NT2/D1 (cell line): ENCODE results near the gene NFX1.

ENCODE experiments used
- DNase-seq: peaks from one replicate; pipeline ENCODE4 v3.0.0-alpha.2; 2011; ENCODE audit warnings: low read depth, low spot score
- H3K27me3 ChIP-seq: 2 replicates; pipeline ENCODE4 v1.6.0; 2011; ENCODE audit warnings: mild to moderate bottlenecking; ENCODE audit not compliant: insufficient read length, insufficient read depth
- H3K36me3 ChIP-seq: 2 replicates; pipeline ENCODE4 v1.6.1; 2011; ENCODE audit warnings: mild to moderate bottlenecking, low read length, mixed read lengths; ENCODE audit not compliant: insufficient read depth, insufficient read length
- H3K4me1 ChIP-seq: 2 replicates; pipeline ENCODE4 v1.5.1; 2011; ENCODE audit not compliant: insufficient read depth, insufficient read length
- H3K4me3 ChIP-seq: 2 replicates; pipeline ENCODE4 v1.5.1; 2011; ENCODE audit warnings: low read depth; ENCODE audit not compliant: insufficient read length
- H3K9ac ChIP-seq: 2 replicates; pipeline ENCODE4 v1.6.0; 2011; ENCODE audit warnings: low read depth; ENCODE audit not compliant: insufficient read length
- H3K9me3 ChIP-seq: 2 replicates; pipeline ENCODE4 v1.5.1; 2011; ENCODE audit warnings: mild to moderate bottlenecking, low read length; ENCODE audit not compliant: insufficient read depth
- SUZ12 ChIP-seq: IDR thresholded peaks from 2 replicates; pipeline ENCODE4 v1.6.1; 2011; ENCODE audit not compliant: insufficient read length, insufficient read depth; ENCODE audit errors: extremely low read depth
- YY1 ChIP-seq: IDR thresholded peaks from 2 replicates; pipeline ENCODE4 v1.6.1; 2011; ENCODE audit not compliant: insufficient read length, insufficient read depth
- ZNF274 ChIP-seq: IDR thresholded peaks from 2 replicates; pipeline ENCODE4 v1.6.1; 2011; ENCODE audit warnings: mild to moderate bottlenecking, low read depth, low read length

The NFX1 gene

GRCh38 chr9:33290247-33291030, at the start of gene NFX1:
TSS of gene NFX1 (plus strand) at chr9:33290516. CDS start at chr9:33290573, 57 bp downstream.
- Histone ChIP-seq H3K4me1 (peaks cover 2% of the 10 kb centered on the region), H3K4me3 (peak within 1 kb of the TSS; percentile 87), H3K27me3 (no peaks in the 10 kb centered on the region), H3K36me3 (peaks cover 38% of the 10 kb centered on the region), H3K9ac (peak within 1 kb of the TSS; percentile 92), H3K9me3 (no peaks in the 10 kb centered on the region)
- peak; percentile 97 for DNase-seq
- TF ChIP-seq ZNF274 (no peak), YY1 (peak; percentile 15), SUZ12 (no peak)

GRCh38 chr9:33241298-33241697, 49.0 kb upstream of the NFX1 start:
- Histone ChIP-seq H3K9ac (no peak overlapping the region), H3K27me3 (no peaks in the 10 kb centered on the region), H3K9me3 (no peaks in the 10 kb centered on the region), H3K4me3 (no peak overlapping the region), H3K4me1 (no peaks in the 10 kb centered on the region), H3K36me3 (no peaks in the 10 kb centered on the region)
- no peak for DNase-seq
- TF ChIP-seq ZNF274 (no peak), YY1 (no peak), SUZ12 (no peak)

GRCh38 chr9:33242609-33243134, 47.6 kb upstream of the NFX1 start:
- TF ChIP-seq ZNF274, result no peak
- TF ChIP-seq YY1, result no peak
- no peak for TF ChIP-seq SUZ12
- no peaks in the 10 kb centered on the region for H3K9me3 ChIP-seq
- H3K4me1 ChIP-seq, result no peaks in the 10 kb centered on the region
- H3K36me3 ChIP-seq, result peaks cover 2% of the 10 kb centered on the region
- DNase-seq, result no peak
- no peak overlapping the region for H3K9ac ChIP-seq
- H3K27me3 ChIP-seq, result no peaks in the 10 kb centered on the region
- H3K4me3 ChIP-seq, result no peak overlapping the region

- H3K27me3 ChIP-seq, result no peaks in the 10 kb centered on the region
- H3K9ac ChIP-seq, result no peak overlapping the region
- TF ChIP-seq ZNF274 (no peak), YY1 (no peak), SUZ12 (no peak)
- H3K9me3 ChIP-seq, result no peaks in the 10 kb centered on the region
- peaks cover 13% of the 10 kb centered on the region for H3K36me3 ChIP-seq
- H3K4me3 ChIP-seq, result no peak overlapping the region
- H3K4me1 ChIP-seq, result no peaks in the 10 kb centered on the region
- no peak for DNase-seq
Measured at GRCh38 chr9:33244137-33244784, 46.1 kb upstream of the NFX1 start.

- Histone ChIP-seq H3K9ac (no peak overlapping the region), H3K36me3 (peaks cover 18% of the 10 kb centered on the region), H3K4me1 (no peaks in the 10 kb centered on the region), H3K4me3 (no peak overlapping the region), H3K27me3 (no peaks in the 10 kb centered on the region), H3K9me3 (no peaks in the 10 kb centered on the region)
- TF ChIP-seq SUZ12, result no peak
- TF ChIP-seq ZNF274, result no peak
- no peak for TF ChIP-seq YY1
- DNase-seq, result no peak
Measured at GRCh38 chr9:33245341-33245740, 45.0 kb upstream of the NFX1 start.

- H3K4me1 ChIP-seq, result no peaks in the 10 kb centered on the region
- H3K27me3 ChIP-seq, result no peaks in the 10 kb centered on the region
- H3K9ac ChIP-seq, result no peak overlapping the region
- TF ChIP-seq YY1, result no peak
- no peaks in the 10 kb centered on the region for H3K9me3 ChIP-seq
- DNase-seq, result no peak
- peaks cover 23% of the 10 kb centered on the region for H3K36me3 ChIP-seq
- no peak overlapping the region for H3K4me3 ChIP-seq
Measured at GRCh38 chr9:33246269-33246860, 44.0 kb upstream of the NFX1 start.

GRCh38 chr9:33248606-33249005, 41.7 kb upstream of the NFX1 start:
- H3K9ac ChIP-seq, result no peak overlapping the region
- DNase-seq, result no peak
- peaks cover 41% of the 10 kb centered on the region for H3K36me3 ChIP-seq
- no peaks in the 10 kb centered on the region for H3K4me1 ChIP-seq
- TF ChIP-seq ZNF274 (no peak), YY1 (no peak), SUZ12 (no peak)
- no peaks in the 10 kb centered on the region for H3K9me3 ChIP-seq
- H3K4me3 ChIP-seq, result no peak overlapping the region
- no peaks in the 10 kb centered on the region for H3K27me3 ChIP-seq
